ENCODE data around the gene CHCHD3. TPM values are rescaled to one million over a fixed set of nuclear protein-coding genes. Genes with fewer than 3 reads are reported as not detected.

Gene CHCHD3
- total RNA-seq, 2 experiments from 2014 or later = 21.6 to 21.7 TPM

- Mint-ChIP-seq H3K36me3 (ENCODE audit: low read depth) (peaks cover 15% of the 10 kb centered on the region), H3K9me3 (no peaks in the 10 kb centered on the region), H3K4me3 (no peak overlapping the region), H3K27ac (no peak overlapping the region), H3K27me3 (no peaks in the 10 kb centered on the region), H3K4me1 (ENCODE audit: low read depth) (peaks cover 15% of the 10 kb centered on the region)
- H3K4me1 ChIP-seq (ENCODE audit: insufficient read depth, low read length) = no peaks in the 10 kb centered on the region
- CTCF ChIA-PET = no interaction called here
- H3K27ac ChIP-seq (ENCODE audit: low read depth in 1 of 2, low read length in 2 of 2) = no peak overlapping the region
- intact Hi-C loops (cut with DNase I, micrococcal nuclease) = no loop called here
- DNase-seq (no peak), ATAC-seq (ENCODE audit: poor library complexity) (no peak)
- H3K9me3 ChIP-seq (ENCODE audit: control insufficient read depth in 1 of 2, insufficient read depth in 1 of 2, low read length in 2 of 2) = no peaks in the 10 kb centered on the region
- H3K36me3 ChIP-seq (ENCODE audit: insufficient read depth, low read length) = no peaks in the 10 kb centered on the region
- H3K27me3 ChIP-seq (ENCODE audit: control insufficient read depth in 1 of 2, insufficient read depth in 2 of 2, low read length in 2 of 2) = no peaks in the 10 kb centered on the region
- POLR2A ChIA-PET = no interaction called here
- no peak overlapping the region for H3K4me3 ChIP-seq (ENCODE audit: low read length)
- TF ChIP-seq CTCF (IDR thresholded peaks at IDR 0.05) = no peak
These were observed 203.5 kb downstream of the CHCHD3 start for GRCh38 chr7:132878204-132878919.

GRCh38 chr7:132877573-132877972 is 204.3 kb downstream of the CHCHD3 start:
- ChIA-PET POLR2A (no interaction called here), CTCF (no interaction called here)
- Histone ChIP-seq H3K9me3 (ENCODE audit: control insufficient read depth in 1 of 2, insufficient read depth in 1 of 2, low read length in 2 of 2) (no peaks in the 10 kb centered on the region), H3K4me3 (ENCODE audit: low read length) (no peak overlapping the region), H3K4me1 (ENCODE audit: insufficient read depth, low read length) (no peaks in the 10 kb centered on the region), H3K27me3 (ENCODE audit: control insufficient read depth in 1 of 2, insufficient read depth in 2 of 2, low read length in 2 of 2) (no peaks in the 10 kb centered on the region), H3K36me3 (ENCODE audit: insufficient read depth, low read length) (no peaks in the 10 kb centered on the region), H3K27ac (ENCODE audit: low read depth in 1 of 2, low read length in 2 of 2) (no peak overlapping the region)
- H3K4me1 Mint-ChIP-seq (ENCODE audit: low read depth) = peaks cover 7% of the 10 kb centered on the region
- H3K9me3 Mint-ChIP-seq = no peaks in the 10 kb centered on the region
- H3K36me3 Mint-ChIP-seq (ENCODE audit: low read depth) = peaks cover 15% of the 10 kb centered on the region
- ATAC-seq (ENCODE audit: poor library complexity) = no peak
- no peaks in the 10 kb centered on the region for H3K27me3 Mint-ChIP-seq
- no peak for TF ChIP-seq CTCF (IDR thresholded peaks at IDR 0.05)
- H3K27ac Mint-ChIP-seq = no peak overlapping the region
- H3K4me3 Mint-ChIP-seq = no peak overlapping the region
- DNase-seq = no peak
- intact Hi-C loops (cut with DNase I, micrococcal nuclease) = no loop called here

- H3K4me1 ChIP-seq (ENCODE audit: insufficient read depth, low read length) = no peaks in the 10 kb centered on the region
- Mint-ChIP-seq H3K36me3 (ENCODE audit: low read depth) (peaks cover 16% of the 10 kb centered on the region), H3K27ac (no peak overlapping the region), H3K9me3 (no peaks in the 10 kb centered on the region), H3K4me1 (ENCODE audit: low read depth) (no peaks in the 10 kb centered on the region), H3K4me3 (no peak overlapping the region), H3K27me3 (no peaks in the 10 kb centered on the region)
- TF ChIP-seq CTCF (IDR thresholded peaks at IDR 0.05) = no peak
- intact Hi-C loops (cut with DNase I, micrococcal nuclease) = no loop called here
- H3K36me3 ChIP-seq (ENCODE audit: insufficient read depth, low read length) = no peaks in the 10 kb centered on the region
- DNase-seq = no peak
- ChIA-PET POLR2A (no interaction called here), CTCF (no interaction called here)
- no peaks in the 10 kb centered on the region for H3K9me3 ChIP-seq (ENCODE audit: control insufficient read depth in 1 of 2, insufficient read depth in 1 of 2, low read length in 2 of 2)
- no peak overlapping the region for H3K4me3 ChIP-seq (ENCODE audit: low read length)
- no peaks in the 10 kb centered on the region for H3K27me3 ChIP-seq (ENCODE audit: control insufficient read depth in 1 of 2, insufficient read depth in 2 of 2, low read length in 2 of 2)
- H3K27ac ChIP-seq (ENCODE audit: low read depth in 1 of 2, low read length in 2 of 2) = no peak overlapping the region
- ATAC-seq (ENCODE audit: poor library complexity) = no peak
These were observed 205.3 kb downstream of the CHCHD3 start for GRCh38 chr7:132876576-132876975.
